GM19468 (cell line): ENCODE measurements around the gene CX3CR1.
A peak's percentile ranks its signal among the peaks of the same experiment; 100 is the strongest.
"Not testable (repeated sequence)": the region's sequence is repeated elsewhere in the genome, so short reads cannot be mapped to it uniquely, and the experiment has no call there.

Experiments
- ATAC-seq: cut with Tn5 transposase; IDR thresholded peaks from one replicate; pipeline ENCODE4 v1.9.1; 2021; ENCODE audit warnings: mild to moderate bottlenecking, moderate library complexity, moderate number of reproducible peaks; ENCODE audit not compliant: unreplicated experiment; ENCODE audit errors: extremely low read depth

Gene CX3CR1

GRCh38 chr3:39279745-39280517 is at the start of gene CX3CR1:
Gene CX3CR1, minus strand, starts transcription at chr3:39280036. Its CDS starts 13,527 bp downstream, at chr3:39266509.
- no peak for ATAC-seq

GRCh38 chr3:39329493-39329892 is 49.7 kb upstream of the CX3CR1 start, which contains the start of gene CCR8:
Gene CCR8, plus strand, starts transcription at chr3:39329709. Its CDS starts 2,623 bp downstream, at chr3:39332332.
- no peak for ATAC-seq

- no peak for ATAC-seq
Observed at GRCh38 chr3:39327746-39328349, 48.0 kb upstream of the CX3CR1 start.

GRCh38 chr3:39327053-39327745 is 47.4 kb upstream of the CX3CR1 start:
- no peak for ATAC-seq

- no peak for ATAC-seq
Observed at GRCh38 chr3:39325236-39325635, 45.4 kb upstream of the CX3CR1 start.

- no peak for ATAC-seq
Observed at GRCh38 chr3:39323494-39323893, 43.7 kb upstream of the CX3CR1 start.

GRCh38 chr3:39322936-39323335 is 43.1 kb upstream of the CX3CR1 start:
- no peak for ATAC-seq

GRCh38 chr3:39322209-39322715 is 42.4 kb upstream of the CX3CR1 start:
- not testable (repeated sequence) for ATAC-seq

- ATAC-seq = not testable (repeated sequence)
Observed at GRCh38 chr3:39321574-39321983, 41.7 kb upstream of the CX3CR1 start.

GRCh38 chr3:39319249-39319648 is 39.4 kb upstream of the CX3CR1 start:
- ATAC-seq = no peak

GRCh38 chr3:39318301-39318700 is 38.5 kb upstream of the CX3CR1 start:
- no peak for ATAC-seq

GRCh38 chr3:39317571-39318169 is 37.8 kb upstream of the CX3CR1 start:
- ATAC-seq = no peak

- ATAC-seq = no peak
Observed at GRCh38 chr3:39315420-39315819, 35.6 kb upstream of the CX3CR1 start.

- no peak for ATAC-seq
Observed at GRCh38 chr3:39313289-39313688, 33.5 kb upstream of the CX3CR1 start.

- no peak for ATAC-seq
Observed at GRCh38 chr3:39302178-39302577, 22.3 kb upstream of the CX3CR1 start.

GRCh38 chr3:39299279-39299678 is 19.4 kb upstream of the CX3CR1 start:
- ATAC-seq = no peak

- ATAC-seq = no peak
Observed at GRCh38 chr3:39296197-39297077, 16.6 kb upstream of the CX3CR1 start.

GRCh38 chr3:39295184-39295775 is 15.4 kb upstream of the CX3CR1 start:
- ATAC-seq = peak; percentile 67
